ENCODE results near the gene BUD23.
"Not testable (repeated sequence)": the region's sequence is repeated elsewhere in the genome, so short reads cannot be mapped to it uniquely, and the experiment has no call there.

DNA sequence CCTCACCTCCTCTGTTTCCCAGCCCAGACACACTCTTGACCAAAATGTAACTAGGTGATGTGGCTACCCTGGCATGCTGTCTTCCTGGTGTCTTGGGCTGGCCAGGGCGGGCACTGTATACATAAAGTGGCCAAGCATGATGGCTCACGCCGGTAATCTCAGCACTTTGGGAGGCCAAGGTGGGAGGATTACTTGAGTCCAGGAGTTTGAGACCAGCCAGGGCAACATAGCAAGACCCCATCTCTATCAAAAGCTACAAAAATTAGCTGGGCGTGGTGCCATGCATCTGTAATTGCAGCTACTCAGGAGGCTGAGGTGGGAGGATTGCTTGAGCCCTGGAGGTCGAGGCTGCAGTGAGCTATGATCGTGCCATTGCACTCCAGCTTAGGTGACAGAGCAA lies 29.9 kb downstream of the BUD23 start:
- TF ChIP-seq, protein P1, sequence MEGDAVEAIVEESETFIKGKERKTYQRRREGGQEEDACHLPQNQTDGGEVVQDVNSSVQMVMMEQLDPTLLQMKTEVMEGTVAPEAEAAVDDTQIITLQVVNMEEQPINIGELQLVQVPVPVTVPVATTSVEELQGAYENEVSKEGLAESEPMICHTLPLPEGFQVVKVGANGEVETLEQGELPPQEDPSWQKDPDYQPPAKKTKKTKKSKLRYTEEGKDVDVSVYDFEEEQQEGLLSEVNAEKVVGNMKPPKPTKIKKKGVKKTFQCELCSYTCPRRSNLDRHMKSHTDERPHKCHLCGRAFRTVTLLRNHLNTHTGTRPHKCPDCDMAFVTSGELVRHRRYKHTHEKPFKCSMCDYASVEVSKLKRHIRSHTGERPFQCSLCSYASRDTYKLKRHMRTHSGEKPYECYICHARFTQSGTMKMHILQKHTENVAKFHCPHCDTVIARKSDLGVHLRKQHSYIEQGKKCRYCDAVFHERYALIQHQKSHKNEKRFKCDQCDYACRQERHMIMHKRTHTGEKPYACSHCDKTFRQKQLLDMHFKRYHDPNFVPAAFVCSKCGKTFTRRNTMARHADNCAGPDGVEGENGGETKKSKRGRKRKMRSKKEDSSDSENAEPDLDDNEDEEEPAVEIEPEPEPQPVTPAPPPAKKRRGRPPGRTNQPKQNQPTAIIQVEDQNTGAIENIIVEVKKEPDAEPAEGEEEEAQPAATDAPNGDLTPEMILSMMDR (IDR thresholded peaks at IDR 0.05), result not testable (repeated sequence)
- TF ChIP-seq POLR2A (IDR thresholded peaks at IDR 0.05), result not testable (repeated sequence)
